Airway epithelial cell (primary cell): ENCODE data around the gene KRT13. TPM values are rescaled to one million over a fixed set of nuclear protein-coding genes. Genes with fewer than 3 reads are reported as not detected.

ENCODE experiments used
- total RNA-seq: library from RNA; depleted of rRNA; stranded (reverse); fragments of >200 nt; gene quantifications from 2 replicates; pipeline ENCODE4 v1.2.3, GENCODE V29; 2015

The KRT13 gene
- 591 and 752 TPM in 2 replicates for total RNA-seq

DNA sequence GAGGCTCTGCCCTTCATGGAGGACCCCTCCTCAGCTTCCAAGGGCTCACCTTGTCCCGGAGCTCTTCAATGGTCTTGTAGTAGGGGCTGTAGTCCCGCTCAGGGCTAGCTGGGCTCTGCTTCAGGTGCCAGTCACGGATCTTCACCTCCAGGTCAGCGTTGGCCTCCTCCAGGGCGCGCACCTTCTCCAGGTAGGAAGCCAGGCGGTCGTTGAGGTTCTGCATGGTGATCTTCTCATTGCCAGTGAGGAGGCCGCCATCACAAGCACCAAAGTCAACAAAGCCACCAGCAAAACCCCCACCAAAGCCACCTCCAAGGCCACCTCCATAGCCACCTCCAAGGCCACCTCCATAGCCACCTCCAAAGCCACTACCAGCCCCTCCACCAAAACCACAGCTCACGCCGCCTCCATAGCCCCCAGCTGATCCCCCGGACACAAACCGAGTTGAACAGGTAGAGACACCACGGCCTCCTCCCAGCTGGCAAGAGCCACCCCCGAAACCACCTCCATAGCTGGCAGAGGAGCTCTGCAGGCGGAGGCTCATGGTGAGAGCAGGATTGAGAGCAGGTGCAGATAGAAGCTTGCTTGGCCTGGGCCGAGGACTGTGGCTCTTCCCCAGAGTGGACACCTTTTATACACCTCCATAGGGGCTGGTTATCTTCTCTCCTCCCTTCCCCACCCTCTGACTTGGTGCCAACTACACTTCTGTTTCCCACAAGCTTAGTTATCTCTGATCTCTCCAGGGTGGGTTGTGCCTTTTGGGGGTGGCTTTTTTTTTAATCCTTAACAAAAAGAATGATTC is at the start of gene KRT13:
Gene KRT13 (minus strand): TSS at position 606 of the 802 bp plus-strand sequence. CDS start 62 bp downstream, at position 544.

GRCh38 chr17:41518789-41519449 is 13.5 kb upstream of the KRT13 start, which contains the start of gene KRT15:
KRT15 (minus strand) TSS chr17:41518890; CDS start chr17:41518827, 63 bp downstream.

DNA sequence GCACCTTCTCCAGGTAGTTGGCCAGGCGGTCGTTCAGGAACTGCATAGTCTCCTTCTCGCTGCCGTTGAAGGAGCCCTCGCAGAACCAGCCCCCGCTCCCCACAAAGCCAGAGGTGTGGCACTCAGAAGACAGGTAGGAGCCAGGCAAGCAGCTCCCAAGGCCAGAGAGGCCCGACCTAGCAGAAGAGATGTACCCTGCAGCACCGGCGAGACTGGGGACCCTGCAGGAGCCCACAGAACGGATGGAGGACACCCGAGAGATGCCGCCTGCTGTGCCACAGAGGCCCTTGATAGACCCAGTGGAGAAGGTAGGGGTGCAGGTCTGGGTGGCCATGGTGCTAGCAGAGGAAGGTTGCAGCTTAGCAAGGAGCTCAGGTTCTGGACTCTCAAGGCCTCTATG is 15.9 kb downstream of the KRT13 start, which contains the start of gene KRT36:
Gene KRT36 (minus strand): TSS at position 380 of the 400 bp plus-strand sequence. CDS start 46 bp downstream, at position 334.

GRCh38 chr17:41481036-41481435 is 24.4 kb downstream of the KRT13 start, which contains the start of gene KRT35:
KRT35 (minus strand) TSS chr17:41481151; CDS start chr17:41481097, 54 bp downstream.

GRCh38 chr17:41466988-41467387 is 38.4 kb downstream of the KRT13 start, which contains the start of gene KRT32:
KRT32 (minus strand) TSS chr17:41467386; CDS start chr17:41467325, 61 bp downstream.

Other genes starting within 250 kb of the KRT13 start
- not detected in 2 replicates for gene KRTAP9-6, start 240.2 kb downstream of the KRT13 start, total RNA-seq
- not detected in 2 replicates for gene KRTAP9-7, start 229.9 kb downstream of the KRT13 start, total RNA-seq
- not detected in 2 replicates for gene KRTAP29-1, start 202.8 kb downstream of the KRT13 start, total RNA-seq
- gene KRTAP16-1, start 196.3 kb downstream of the KRT13 start, total RNA-seq, result not detected in 2 replicates
- not detected in 2 replicates for gene KRTAP17-1, start 189.9 kb downstream of the KRT13 start, total RNA-seq
- gene KRT33A, start 154.8 kb downstream of the KRT13 start, total RNA-seq, result 0.35 TPM in 1 of 2 replicates, not detected in the other
- not detected in 2 replicates for gene KRT33B, start 135.8 kb downstream of the KRT13 start, total RNA-seq
- 0.35 TPM in 1 of 2 replicates, not detected in the other for gene KRT34, start 123.3 kb downstream of the KRT13 start, total RNA-seq
- 0.05 and 0.28 TPM in 2 replicates for gene KRT31, start 108.0 kb downstream of the KRT13 start, total RNA-seq
- gene KRT37, start 81.0 kb downstream of the KRT13 start, total RNA-seq, result not detected in 2 replicates
- not detected in 2 replicates for gene KRT38, start 64.6 kb downstream of the KRT13 start, total RNA-seq
- gene KRT32, start 38.2 kb downstream of the KRT13 start, total RNA-seq, result 0.21 TPM in 1 of 2 replicates, not detected in the other
- gene KRT35, start 24.5 kb downstream of the KRT13 start, total RNA-seq, result not detected in 2 replicates
- not detected in 2 replicates for gene KRT36, start 15.7 kb downstream of the KRT13 start, total RNA-seq
- 292 and 317 TPM in 2 replicates for gene KRT15, start 13.3 kb upstream of the KRT13 start, total RNA-seq
- 4,405 and 5,932 TPM in 2 replicates for gene KRT19, start 22.7 kb upstream of the KRT13 start, total RNA-seq
- 0.78 and 1.0 TPM in 2 replicates for gene KRT9, start 66.4 kb upstream of the KRT13 start, total RNA-seq
- 5,968 and 7,158 TPM in 2 replicates for gene KRT14, start 81.3 kb upstream of the KRT13 start, total RNA-seq
- 4,917 and 6,689 TPM in 2 replicates for gene KRT16, start 107.2 kb upstream of the KRT13 start, total RNA-seq
- gene KRT17, start 119.0 kb upstream of the KRT13 start, total RNA-seq, result 20,831 and 21,525 TPM in 2 replicates
- 116 and 141 TPM in 2 replicates for gene EIF1, start 183.3 kb upstream of the KRT13 start, total RNA-seq
- 7.2 TPM in 1 of 2 replicates, not detected in the other for gene GAST, start 206.7 kb upstream of the KRT13 start, total RNA-seq
- 0.71 and 7.3 TPM in 2 replicates for gene HAP1, start 229.0 kb upstream of the KRT13 start, total RNA-seq